NCI-H2107 (cell line): ENCODE measurements around the gene MAP3K4.
"Not testable (repeated sequence)": the region's sequence is repeated elsewhere in the genome, so short reads cannot be mapped to it uniquely, and the experiment has no call there.

Source experiments
- DNase-seq: peaks from one replicate; lab custom pipeline; 2025; lab: John Stamatoyannopoulos, UW

Gene MAP3K4

GRCh38 chr6:160972594-160972993 is 19.0 kb upstream of the MAP3K4 start:
- not testable (repeated sequence) for DNase-seq

GRCh38 chr6:160973311-160974250 is 18.0 kb upstream of the MAP3K4 start:
- no peak for DNase-seq

- DNase-seq = no peak
These were observed 17.2 kb upstream of the MAP3K4 start for GRCh38 chr6:160974304-160974771.

- DNase-seq = no peak
These were observed 16.4 kb upstream of the MAP3K4 start for GRCh38 chr6:160975162-160975561.

GRCh38 chr6:160975961-160976360 is 15.6 kb upstream of the MAP3K4 start:
- not testable (repeated sequence) for DNase-seq

GRCh38 chr6:160978141-160978901 is 13.2 kb upstream of the MAP3K4 start:
- DNase-seq = no peak

- no peak for DNase-seq
These were observed 12.4 kb upstream of the MAP3K4 start for GRCh38 chr6:160979061-160979708.

GRCh38 chr6:160983377-160983948 is 8.1 kb upstream of the MAP3K4 start:
- not testable (repeated sequence) for DNase-seq

GRCh38 chr6:160986851-160987250 is 4.7 kb upstream of the MAP3K4 start:
- no peak for DNase-seq

- no peak for DNase-seq
These were observed 4.3 kb upstream of the MAP3K4 start for GRCh38 chr6:160987265-160987664.

GRCh38 chr6:160990847-160991405 is 643 bp upstream of the MAP3K4 start:
- no peak for DNase-seq

GRCh38 chr6:160992061-160992979 is 751 bp downstream of the MAP3K4 start:
- peak; percentile 30 for DNase-seq

- no peak for DNase-seq
These were observed 1.4 kb downstream of the MAP3K4 start for GRCh38 chr6:160992980-160993314.

- no peak for DNase-seq
These were observed 3.7 kb downstream of the MAP3K4 start for GRCh38 chr6:160995271-160995670.

GRCh38 chr6:160996131-160996601 is 4.6 kb downstream of the MAP3K4 start:
- no peak for DNase-seq

GRCh38 chr6:160998217-160998616 is 6.6 kb downstream of the MAP3K4 start:
- no peak for DNase-seq

- no peak for DNase-seq
These were observed 7.2 kb downstream of the MAP3K4 start for GRCh38 chr6:160998766-160999165.

GRCh38 chr6:160999516-160999915 is 7.9 kb downstream of the MAP3K4 start:
- DNase-seq = no peak

GRCh38 chr6:161000632-161001031 is 9.1 kb downstream of the MAP3K4 start:
- DNase-seq = no peak

GRCh38 chr6:161001421-161001820 is 9.9 kb downstream of the MAP3K4 start:
- DNase-seq = peak; percentile 11

- no peak for DNase-seq
These were observed 11.8 kb downstream of the MAP3K4 start for GRCh38 chr6:161003336-161003735.
